ENCODE data around the gene SLC1A4. TPM values are rescaled to one million over a fixed set of nuclear protein-coding genes. Genes with fewer than 3 reads are reported as not detected.
"Not testable (repeated sequence)": the region's sequence is repeated elsewhere in the genome, so short reads cannot be mapped to it uniquely, and the experiment has no call there.

The SLC1A4 gene
- total RNA-seq, 2 donors from 2014 or later: 8.0 to 44.3 TPM

GRCh38 chr2:65032019-65032975 is 43.1 kb downstream of the SLC1A4 start:
- Mint-ChIP-seq H3K9me3 (no peaks in the 10 kb centered on the region), H3K27ac (peak overlapping the region; percentile 34), H3K36me3 (ENCODE audit: low read depth) (no peaks in the 10 kb centered on the region), H3K4me3 (peak overlapping the region; percentile 54), H3K27me3 (no peaks in the 10 kb centered on the region), H3K4me1 (peaks cover 12% of the 10 kb centered on the region)
- peak; percentile 47 for ATAC-seq (replicated peaks)

- H3K27me3 Mint-ChIP-seq: no peaks in the 10 kb centered on the region
- ATAC-seq (replicated peaks): no peak
- peaks cover 12% of the 10 kb centered on the region for H3K4me1 Mint-ChIP-seq
- no peaks in the 10 kb centered on the region for H3K36me3 Mint-ChIP-seq (ENCODE audit: low read depth)
- H3K9me3 Mint-ChIP-seq: no peaks in the 10 kb centered on the region
- no peak overlapping the region for H3K4me3 Mint-ChIP-seq
- no peak overlapping the region for H3K27ac Mint-ChIP-seq
Measured at GRCh38 chr2:65033178-65033577, 44.0 kb downstream of the SLC1A4 start.

DNA sequence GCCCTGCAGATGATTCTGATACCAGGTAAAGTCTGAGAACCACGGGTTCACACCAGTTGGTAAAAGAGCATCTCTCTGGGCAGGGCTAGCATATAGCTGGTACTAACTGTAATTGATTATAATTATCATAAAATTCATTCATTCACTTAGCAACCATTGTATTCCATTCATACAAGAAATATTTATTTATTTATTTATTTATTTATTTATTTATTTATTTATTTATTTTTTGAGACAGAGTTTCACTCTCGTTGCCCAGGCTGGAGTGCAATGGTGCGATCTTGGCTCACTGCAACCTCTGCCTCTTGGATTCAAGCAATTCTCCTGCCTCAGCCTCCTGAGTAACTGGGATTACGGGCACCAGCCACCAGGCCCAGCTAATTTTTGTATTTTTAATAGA is 44.5 kb downstream of the SLC1A4 start:
- not testable (repeated sequence) for ATAC-seq (replicated peaks); H3K27ac Mint-ChIP-seq; H3K36me3 Mint-ChIP-seq (ENCODE audit: low read depth); H3K4me3 Mint-ChIP-seq; H3K9me3 Mint-ChIP-seq; H3K27me3 Mint-ChIP-seq
- peaks cover 12% of the 10 kb centered on the region for H3K4me1 Mint-ChIP-seq

- H3K9me3 Mint-ChIP-seq: no peaks in the 10 kb centered on the region
- no peak for ATAC-seq (replicated peaks)
- H3K4me3 Mint-ChIP-seq: no peak overlapping the region
- H3K4me1 Mint-ChIP-seq: peaks cover 16% of the 10 kb centered on the region
- H3K27me3 Mint-ChIP-seq: no peaks in the 10 kb centered on the region
- H3K36me3 Mint-ChIP-seq (ENCODE audit: low read depth): no peaks in the 10 kb centered on the region
- H3K27ac Mint-ChIP-seq: no peak overlapping the region
Measured at GRCh38 chr2:65035351-65035943, 46.2 kb downstream of the SLC1A4 start.

GRCh38 chr2:65037178-65037577 is 48.0 kb downstream of the SLC1A4 start:
- H3K27me3 Mint-ChIP-seq: no peaks in the 10 kb centered on the region
- H3K9me3 Mint-ChIP-seq: no peaks in the 10 kb centered on the region
- ATAC-seq (replicated peaks): no peak
- no peaks in the 10 kb centered on the region for H3K36me3 Mint-ChIP-seq (ENCODE audit: low read depth)
- peaks cover 12% of the 10 kb centered on the region for H3K4me1 Mint-ChIP-seq
- no peak overlapping the region for H3K27ac Mint-ChIP-seq
- H3K4me3 Mint-ChIP-seq: no peak overlapping the region

GRCh38 chr2:65039640-65040039 is 50.4 kb downstream of the SLC1A4 start:
- ATAC-seq (replicated peaks): no peak
- H3K4me1 Mint-ChIP-seq: peaks cover 7% of the 10 kb centered on the region
- H3K4me3 Mint-ChIP-seq: peak overlapping the region; percentile 20
- H3K36me3 Mint-ChIP-seq (ENCODE audit: low read depth): no peaks in the 10 kb centered on the region
- H3K27me3 Mint-ChIP-seq: no peaks in the 10 kb centered on the region
- peaks cover 7% of the 10 kb centered on the region for H3K9me3 Mint-ChIP-seq
- no peak overlapping the region for H3K27ac Mint-ChIP-seq

GRCh38 chr2:65040400-65041261 is 51.4 kb downstream of the SLC1A4 start:
- ATAC-seq (replicated peaks): peak; percentile 86
- peaks cover 7% of the 10 kb centered on the region for H3K9me3 Mint-ChIP-seq
- H3K4me3 Mint-ChIP-seq: peak overlapping the region; percentile 20
- H3K27me3 Mint-ChIP-seq: no peaks in the 10 kb centered on the region
- H3K36me3 Mint-ChIP-seq (ENCODE audit: low read depth): no peaks in the 10 kb centered on the region
- peaks cover 7% of the 10 kb centered on the region for H3K4me1 Mint-ChIP-seq
- H3K27ac Mint-ChIP-seq: no peak overlapping the region

- H3K27me3 Mint-ChIP-seq: no peaks in the 10 kb centered on the region
- H3K9me3 Mint-ChIP-seq: peaks cover 7% of the 10 kb centered on the region
- ATAC-seq (replicated peaks): no peak
- peaks cover 7% of the 10 kb centered on the region for H3K4me1 Mint-ChIP-seq
- no peak overlapping the region for H3K4me3 Mint-ChIP-seq
- H3K36me3 Mint-ChIP-seq (ENCODE audit: low read depth): no peaks in the 10 kb centered on the region
- no peak overlapping the region for H3K27ac Mint-ChIP-seq
Measured at GRCh38 chr2:65043001-65043400, 53.8 kb downstream of the SLC1A4 start.

DNA sequence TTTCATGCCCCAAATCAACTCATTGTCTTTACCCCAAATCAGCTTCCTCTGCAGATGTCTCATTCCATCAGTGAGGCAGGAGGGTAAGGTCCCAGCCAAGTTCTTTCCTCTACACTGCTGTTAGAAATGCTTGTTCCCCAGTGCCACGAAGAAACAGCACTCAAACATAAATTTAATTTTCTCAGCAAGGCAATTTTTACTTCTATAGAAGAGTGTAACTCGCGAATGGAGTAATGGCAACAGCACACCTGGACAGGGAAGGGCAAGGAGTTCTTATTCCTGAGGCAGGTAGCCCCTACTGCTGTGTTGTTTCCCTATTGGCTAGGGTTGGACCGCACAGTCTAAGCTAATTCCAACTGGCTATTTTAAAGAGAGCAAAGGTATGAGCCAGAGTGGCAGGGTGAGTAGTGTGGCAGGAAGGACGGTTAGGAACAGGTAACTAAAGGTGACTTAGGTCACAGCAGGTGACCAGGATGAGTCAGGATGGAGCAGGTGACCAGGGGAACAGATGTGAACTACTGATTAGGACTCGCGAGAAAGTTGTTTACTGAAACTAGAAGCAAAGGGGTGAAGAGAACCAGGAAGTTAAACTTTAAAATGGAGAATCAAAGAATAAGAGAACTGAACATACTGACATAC is 55.0 kb downstream of the SLC1A4 start:
- Mint-ChIP-seq H3K9me3 (peaks cover 11% of the 10 kb centered on the region), H3K36me3 (ENCODE audit: low read depth) (no peaks in the 10 kb centered on the region), H3K4me1 (peaks cover 7% of the 10 kb centered on the region), H3K27me3 (peaks cover 4% of the 10 kb centered on the region), H3K27ac (no peak overlapping the region), H3K4me3 (no peak overlapping the region)
- ATAC-seq (replicated peaks): no peak

GRCh38 chr2:65045651-65046050 is 56.5 kb downstream of the SLC1A4 start:
- Mint-ChIP-seq H3K36me3 (ENCODE audit: low read depth) (no peaks in the 10 kb centered on the region), H3K27ac (no peak overlapping the region), H3K9me3 (peaks cover 11% of the 10 kb centered on the region), H3K4me3 (no peak overlapping the region), H3K27me3 (peaks cover 4% of the 10 kb centered on the region), H3K4me1 (peaks cover under 1% of the 10 kb centered on the region)
- ATAC-seq (replicated peaks): no peak

DNA sequence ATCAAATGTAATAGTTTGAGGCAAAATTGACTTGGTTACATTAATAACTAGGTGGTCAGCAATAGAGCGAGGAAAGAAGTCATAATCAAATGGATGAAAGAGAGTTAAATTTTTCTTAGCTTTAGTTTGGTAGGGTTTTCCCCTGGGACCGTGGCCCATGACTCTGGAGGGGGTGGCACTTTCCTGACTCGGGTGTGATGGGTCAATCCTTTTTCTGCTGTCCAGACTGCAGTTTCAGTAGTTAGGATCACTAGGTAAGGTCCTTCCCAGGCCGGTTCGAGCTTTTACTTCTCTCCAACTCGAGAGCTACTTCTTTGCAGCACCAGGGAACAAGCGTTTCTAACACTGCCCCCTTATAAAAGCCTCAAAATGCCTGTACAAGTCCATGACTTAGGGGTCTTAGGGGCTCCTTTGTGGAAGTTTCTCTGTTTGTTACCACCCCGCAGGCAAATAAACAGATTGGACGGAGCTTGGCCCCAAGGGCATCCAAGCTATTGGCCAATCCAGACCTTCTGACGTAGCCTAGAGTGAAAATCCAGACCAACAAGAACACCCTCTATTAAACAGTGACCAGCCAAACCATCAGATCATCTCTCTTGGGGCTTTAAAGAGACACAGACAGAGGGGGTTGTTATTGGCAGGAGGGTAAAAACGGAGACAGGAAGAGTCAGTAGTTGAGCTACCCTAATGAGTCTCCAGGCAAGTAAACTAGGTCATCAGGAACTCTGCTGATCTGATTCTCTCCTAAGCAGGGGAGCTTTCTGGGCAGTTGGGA is 57.6 kb downstream of the SLC1A4 start:
- Mint-ChIP-seq H3K27ac (no peak overlapping the region), H3K4me3 (no peak overlapping the region), H3K9me3 (peaks cover 11% of the 10 kb centered on the region), H3K4me1 (no peaks in the 10 kb centered on the region), H3K36me3 (ENCODE audit: low read depth) (no peaks in the 10 kb centered on the region), H3K27me3 (peaks cover 4% of the 10 kb centered on the region)
- no peak for ATAC-seq (replicated peaks)

DNA sequence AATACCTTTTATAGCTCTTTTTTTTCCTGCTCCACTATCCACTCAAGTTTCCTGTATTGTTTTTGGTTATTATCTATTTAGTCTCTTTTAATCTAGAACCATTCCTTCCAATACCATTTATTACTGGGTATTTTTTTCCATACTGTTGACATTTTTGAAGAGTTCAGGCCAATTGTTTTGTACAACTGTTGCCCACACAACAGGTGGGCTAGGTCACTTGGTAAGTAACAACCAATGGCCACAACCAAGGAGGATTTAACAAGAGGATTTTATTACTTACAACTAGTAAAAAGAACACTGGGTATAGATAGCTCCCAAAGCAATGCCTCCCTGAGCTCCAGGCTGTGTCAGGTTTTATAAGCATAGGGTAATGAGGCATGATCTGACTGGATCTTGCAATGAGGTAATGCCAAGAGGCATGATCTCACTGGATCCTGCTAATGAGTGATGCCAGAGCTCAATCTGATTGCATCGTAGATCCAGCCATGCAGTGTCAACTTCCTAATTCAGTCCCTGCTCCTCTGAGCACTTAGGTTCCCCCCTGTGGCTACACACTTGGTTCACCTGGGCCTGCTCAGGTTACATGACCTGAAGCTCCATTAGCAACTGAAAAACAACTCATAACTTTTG is 59.9 kb downstream of the SLC1A4 start:
- Mint-ChIP-seq H3K27ac (no peak overlapping the region), H3K4me1 (peaks cover 8% of the 10 kb centered on the region), H3K27me3 (peaks cover 4% of the 10 kb centered on the region), H3K36me3 (ENCODE audit: low read depth) (no peaks in the 10 kb centered on the region), H3K9me3 (peaks cover 9% of the 10 kb centered on the region), H3K4me3 (no peak overlapping the region)
- no peak for ATAC-seq (replicated peaks)

DNA sequence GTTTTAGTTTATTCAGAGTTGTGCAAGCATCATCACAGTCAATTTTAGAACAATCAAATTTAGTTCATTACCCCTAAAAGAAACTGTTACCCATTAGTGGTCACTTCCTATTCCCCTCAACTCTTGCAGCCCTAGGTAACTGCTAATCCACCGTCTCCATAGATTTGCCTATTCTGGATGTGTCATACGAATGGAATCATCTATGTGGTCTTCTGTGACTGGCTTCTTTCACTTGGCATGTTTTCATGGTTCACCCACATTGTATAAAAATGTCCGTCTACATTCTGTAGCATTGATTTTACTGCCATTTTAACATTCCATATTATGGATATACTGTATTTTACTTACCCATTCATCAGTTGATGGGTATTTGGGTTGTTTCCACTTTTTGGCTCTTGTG is 61.7 kb downstream of the SLC1A4 start:
- H3K27me3 Mint-ChIP-seq: peaks cover 4% of the 10 kb centered on the region
- no peak overlapping the region for H3K27ac Mint-ChIP-seq
- H3K4me1 Mint-ChIP-seq: peaks cover 17% of the 10 kb centered on the region
- peaks cover 5% of the 10 kb centered on the region for H3K9me3 Mint-ChIP-seq
- no peak for ATAC-seq (replicated peaks)
- no peaks in the 10 kb centered on the region for H3K36me3 Mint-ChIP-seq (ENCODE audit: low read depth)
- no peak overlapping the region for H3K4me3 Mint-ChIP-seq

Measured in activated T-helper 17 cell treated with anti-CD3 and anti-CD28 coated beads, Interleukin-2, amount 50 U/mL, for 72 hours (primary cell).